Activated naive CD4-positive, alpha-beta T cell treated with anti-CD3 and anti-CD28 coated beads, Interleukin-2, amount 50 U/mL, for 72 hours (primary cell): Measurements from ENCODE around the gene AKT3. TPM values are rescaled to one million over a fixed set of nuclear protein-coding genes. Genes with fewer than 3 reads are reported as not detected.

Experiments
- ATAC-seq, 2 donors: fragments of 150-1000 bp; cut with Tn5 transposase; 2 replicates each; pipeline ENCODE4 v1.10.0; 2021; ENCODE audit warnings: mild to moderate bottlenecking in 2 of 2, moderate library complexity in 2 of 2
- DNase-seq, 2 donors: peaks; one replicate each; pipeline ENCODE4 v3.0.0; 2021 to 2022; ENCODE audit warnings: low spot score in 2 of 2
- H3K27ac Mint-ChIP-seq, 2 donors: one replicate each; pipeline ENCODE4 v1.8.0; 2022; ENCODE audit warnings: mild to moderate bottlenecking in 2 of 2, mixed read lengths in 2 of 2
- H3K36me3 Mint-ChIP-seq, 2 donors: one replicate each; pipeline ENCODE4 v1.8.0; 2022; ENCODE audit warnings: mixed read lengths in 2 of 2
- H3K9me3 Mint-ChIP-seq, 2 donors: one replicate each; pipeline ENCODE4 v1.8.0; 2022; ENCODE audit warnings: mixed read lengths in 2 of 2
- total RNA-seq, 2 donors: library from RNA; stranded (reverse); gene quantifications; one replicate each; pipeline ENCODE4 v1.2.3, GENCODE V29; 2022

Gene AKT3
- total RNA-seq, 2 donors from 2014 or later: 24.9 to 37.3 TPM

GRCh38 chr1:243763806-243764205 lies 86.2 kb downstream of the AKT3 start:
- no peak for ATAC-seq
- no peak overlapping the region for H3K27ac Mint-ChIP-seq
- H3K36me3 Mint-ChIP-seq: no peaks in the 10 kb centered on the region

GRCh38 chr1:243758647-243759046 lies 91.4 kb downstream of the AKT3 start:
- ATAC-seq (no peak), DNase-seq (no peak)
- Mint-ChIP-seq H3K36me3 (no peaks in the 10 kb centered on the region), H3K9me3 (peaks cover 0 to 4% of the 10 kb centered on the region in 2 donors), H3K27ac (no peak overlapping the region)

More at GRCh38 chr1:243763806-243764205, 86.2 kb downstream of the AKT3 start:
- DNase-seq: no peak
- H3K9me3 Mint-ChIP-seq: no peaks in the 10 kb centered on the region

DNA sequence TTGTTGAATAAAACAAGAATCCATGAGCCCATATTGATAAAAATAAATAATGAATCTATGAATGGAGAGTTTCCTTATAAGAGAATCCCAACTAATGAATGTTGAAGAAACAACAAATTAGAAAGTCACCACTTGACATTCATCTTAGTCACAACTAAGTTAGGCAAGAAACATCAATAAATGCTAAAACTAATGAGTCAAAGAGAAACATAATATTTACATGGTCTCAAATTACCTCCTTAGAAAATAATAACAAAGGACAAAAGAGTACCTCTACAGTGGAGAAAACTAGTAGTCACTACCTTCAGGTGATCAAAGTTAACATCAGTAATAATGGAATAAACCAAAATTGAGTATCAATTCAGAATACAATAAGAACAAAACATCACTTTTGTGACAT lies 93.5 kb downstream of the AKT3 start:
- no peak for ATAC-seq
- Mint-ChIP-seq H3K36me3 (no peaks in the 10 kb centered on the region), H3K27ac (no peak overlapping the region), H3K9me3 (peaks cover 0 to 4% of the 10 kb centered on the region in 2 donors)
- DNase-seq: no peak

- ATAC-seq (no peak), DNase-seq (no peak)
- Mint-ChIP-seq H3K36me3 (no peaks in the 10 kb centered on the region), H3K27ac (no peak overlapping the region), H3K9me3 (peaks cover 0 to 4% of the 10 kb centered on the region in 2 donors)
Observed at GRCh38 chr1:243754348-243754747, 95.7 kb downstream of the AKT3 start.

GRCh38 chr1:243751506-243751905 lies 98.5 kb downstream of the AKT3 start:
- no peaks in the 10 kb centered on the region for H3K36me3 Mint-ChIP-seq
- ATAC-seq: no peak
- DNase-seq: no peak
- peak overlapping the region in 1 of 2 donors; percentile 7 for H3K27ac Mint-ChIP-seq
- H3K9me3 Mint-ChIP-seq: no peaks in the 10 kb centered on the region

- Mint-ChIP-seq H3K36me3 (no peaks in the 10 kb centered on the region), H3K9me3 (no peaks in the 10 kb centered on the region), H3K27ac (no peak overlapping the region)
- no peak for DNase-seq
- peak; percentile 80 to 81 for ATAC-seq
Observed at GRCh38 chr1:243748706-243749283, 101.2 kb downstream of the AKT3 start.

GRCh38 chr1:243748227-243748626 lies 101.8 kb downstream of the AKT3 start:
- H3K36me3 Mint-ChIP-seq: no peaks in the 10 kb centered on the region
- DNase-seq (no peak), ATAC-seq (no peak)
- H3K27ac Mint-ChIP-seq: no peak overlapping the region
- H3K9me3 Mint-ChIP-seq: no peaks in the 10 kb centered on the region

- Mint-ChIP-seq H3K27ac (no peak overlapping the region), H3K9me3 (no peaks in the 10 kb centered on the region), H3K36me3 (peaks cover 0 to 6% of the 10 kb centered on the region in 2 donors)
- ATAC-seq (no peak), DNase-seq (no peak)
Observed at GRCh38 chr1:243746751-243747150, 103.3 kb downstream of the AKT3 start.

- no peak for ATAC-seq
- H3K36me3 Mint-ChIP-seq: peaks cover 0 to 6% of the 10 kb centered on the region in 2 donors
- no peaks in the 10 kb centered on the region for H3K9me3 Mint-ChIP-seq
- no peak for DNase-seq
- H3K27ac Mint-ChIP-seq: no peak overlapping the region
Observed at GRCh38 chr1:243745356-243745755, 104.7 kb downstream of the AKT3 start.

DNA sequence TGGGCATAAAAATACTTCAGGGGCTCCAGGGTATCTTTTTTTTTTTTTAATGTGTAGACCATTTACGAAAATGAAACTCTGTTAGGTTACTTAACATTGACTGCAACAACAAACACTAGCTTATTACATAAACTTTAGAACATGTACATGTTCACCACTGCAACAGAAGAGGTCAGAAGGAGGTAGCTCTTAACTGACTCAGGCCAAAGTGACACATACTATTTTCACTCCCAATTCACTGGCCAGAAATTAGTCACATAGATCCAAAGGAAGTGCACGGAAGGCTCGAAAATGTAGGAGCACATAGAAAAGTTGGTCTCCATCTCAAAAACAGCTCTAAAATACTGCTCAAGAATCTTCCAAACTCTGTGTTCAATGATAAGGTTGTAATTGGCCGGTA lies 107.2 kb downstream of the AKT3 start:
- Mint-ChIP-seq H3K36me3 (peaks cover 0 to 6% of the 10 kb centered on the region in 2 donors), H3K27ac (no peak overlapping the region), H3K9me3 (no peaks in the 10 kb centered on the region)
- DNase-seq (no peak), ATAC-seq (no peak)

GRCh38 chr1:243740255-243740999 lies 109.6 kb downstream of the AKT3 start:
- H3K9me3 Mint-ChIP-seq: no peaks in the 10 kb centered on the region
- H3K36me3 Mint-ChIP-seq: peaks cover 0 to 6% of the 10 kb centered on the region in 2 donors
- DNase-seq (no peak), ATAC-seq (no peak)
- H3K27ac Mint-ChIP-seq: no peak overlapping the region

- peaks cover 0 to 6% of the 10 kb centered on the region in 2 donors for H3K36me3 Mint-ChIP-seq
- peak overlapping the region in 1 of 2 donors; percentile 25 for H3K27ac Mint-ChIP-seq
- no peaks in the 10 kb centered on the region for H3K9me3 Mint-ChIP-seq
- no peak for ATAC-seq
- no peak for DNase-seq
Observed at GRCh38 chr1:243739335-243740003, 110.6 kb downstream of the AKT3 start.

DNA sequence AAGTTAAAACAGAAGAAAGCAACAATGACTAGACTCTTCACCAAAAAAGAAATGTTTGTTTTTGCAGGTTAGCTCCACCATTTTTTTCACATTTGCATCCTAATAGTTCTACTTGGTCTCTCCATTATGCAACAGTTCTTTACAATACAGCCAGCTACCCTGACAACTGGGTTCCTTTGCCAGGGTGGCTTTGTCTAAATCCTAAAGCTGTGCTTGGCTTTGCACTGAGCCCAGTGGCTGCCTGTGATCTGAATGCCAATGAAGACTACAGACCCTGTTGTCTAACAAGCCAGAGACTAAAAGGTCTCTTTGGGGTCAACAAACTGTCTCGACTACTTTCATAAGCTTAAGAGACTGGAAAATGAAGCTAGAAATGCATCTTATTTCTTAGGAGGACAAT lies 112.0 kb downstream of the AKT3 start:
- ATAC-seq: no peak
- peaks cover 0 to 5% of the 10 kb centered on the region in 2 donors for H3K36me3 Mint-ChIP-seq
- H3K9me3 Mint-ChIP-seq: no peaks in the 10 kb centered on the region
- DNase-seq: no peak
- no peak overlapping the region for H3K27ac Mint-ChIP-seq

DNA sequence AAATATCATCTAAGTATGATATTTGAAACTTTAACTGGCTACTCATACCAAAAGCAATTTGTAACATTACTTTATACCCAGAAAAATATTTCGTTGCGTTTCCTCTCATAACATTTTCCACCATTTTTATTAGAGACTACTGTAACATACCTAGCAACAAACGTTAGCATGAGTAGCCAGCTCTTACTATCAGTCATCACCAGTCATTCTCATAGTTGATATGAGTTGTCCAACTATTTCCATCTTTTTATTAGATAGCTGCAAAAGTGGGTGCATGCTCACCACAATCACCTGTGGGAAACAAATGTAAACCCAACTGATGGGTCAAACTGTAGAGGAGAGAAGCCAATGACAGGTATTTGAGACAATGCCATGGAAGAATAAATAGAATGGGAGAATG lies 114.6 kb downstream of the AKT3 start:
- Mint-ChIP-seq H3K36me3 (peaks cover under 1 to 7% of the 10 kb centered on the region in 2 donors), H3K27ac (no peak overlapping the region), H3K9me3 (peaks cover 0 to under 1% of the 10 kb centered on the region in 2 donors)
- DNase-seq: no peak
- peak; percentile 31 to 80 for ATAC-seq

DNA sequence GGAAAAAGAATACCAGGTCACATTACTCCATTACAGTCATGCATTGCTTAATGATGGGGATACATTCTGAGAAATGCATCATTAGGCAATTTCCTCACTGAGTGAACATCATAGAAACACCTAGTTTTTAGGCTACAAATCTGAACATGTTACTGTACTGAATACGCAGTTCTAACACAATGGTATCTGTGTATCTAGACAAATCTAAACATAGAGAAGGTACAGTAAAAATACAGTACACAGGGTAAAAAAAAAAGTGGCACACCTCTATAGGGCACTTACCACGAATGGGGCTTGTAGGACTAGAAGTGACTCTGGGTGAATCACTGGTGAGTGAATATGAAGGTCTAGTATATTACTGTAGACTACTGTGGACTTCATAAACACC lies 115.7 kb downstream of the AKT3 start:
- H3K27ac Mint-ChIP-seq: no peak overlapping the region
- H3K36me3 Mint-ChIP-seq: peaks cover 6 to 15% of the 10 kb centered on the region in 2 donors
- DNase-seq: no peak
- ATAC-seq: peak; percentile 22 to 26
- H3K9me3 Mint-ChIP-seq: peaks cover 0 to 5% of the 10 kb centered on the region in 2 donors

GRCh38 chr1:243733670-243734307 lies 116.3 kb downstream of the AKT3 start:
- ATAC-seq (no peak), DNase-seq (no peak)
- H3K27ac Mint-ChIP-seq: no peak overlapping the region
- H3K36me3 Mint-ChIP-seq: peaks cover 6 to 15% of the 10 kb centered on the region in 2 donors
- H3K9me3 Mint-ChIP-seq: peaks cover 0 to 5% of the 10 kb centered on the region in 2 donors

DNA sequence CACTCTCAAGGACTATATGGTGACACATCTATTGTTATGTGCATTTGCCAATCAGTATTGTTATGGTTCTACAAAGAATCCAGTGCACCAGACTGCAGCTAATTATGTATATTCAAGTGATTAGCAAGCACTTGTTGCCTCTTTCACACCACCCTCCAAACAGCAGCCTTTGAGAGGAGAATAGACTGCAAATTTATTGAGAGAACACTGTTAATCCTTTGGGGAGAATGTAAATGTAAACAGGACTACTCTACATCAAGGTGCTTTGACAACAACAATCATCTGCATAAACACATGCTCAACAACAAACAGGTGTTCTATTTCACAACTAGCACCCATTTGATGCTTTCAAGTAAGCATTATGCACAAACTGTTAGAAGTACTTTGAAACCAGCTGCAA lies 117.4 kb downstream of the AKT3 start:
- peaks cover 0 to 5% of the 10 kb centered on the region in 2 donors for H3K9me3 Mint-ChIP-seq
- ATAC-seq (no peak), DNase-seq (no peak)
- H3K27ac Mint-ChIP-seq: no peak overlapping the region
- peaks cover 6 to 15% of the 10 kb centered on the region in 2 donors for H3K36me3 Mint-ChIP-seq
